GM18511 (cell line): ENCODE data around the gene MLXIP.
A peak's percentile ranks its signal among the peaks of the same experiment; 100 is the strongest.
"Not testable (repeated sequence)": the region's sequence is repeated elsewhere in the genome, so short reads cannot be mapped to it uniquely, and the experiment has no call there.

Experiments
- ATAC-seq: cut with Tn5 transposase; IDR thresholded peaks from one replicate; pipeline ENCODE4 v1.9.1; 2021; ENCODE audit warnings: mild to moderate bottlenecking, moderate library complexity; ENCODE audit not compliant: unreplicated experiment

MLXIP gene

GRCh38 chr12:122078141-122079032 is at the start of gene MLXIP:
Gene MLXIP, plus strand, starts transcription at chr12:122078756. Its CDS starts 98 bp downstream, at chr12:122078854.
- ATAC-seq, result peak; percentile 82

GRCh38 chr12:122028905-122029560 is 49.5 kb upstream of the MLXIP start:
- peak; percentile 65 for ATAC-seq

DNA sequence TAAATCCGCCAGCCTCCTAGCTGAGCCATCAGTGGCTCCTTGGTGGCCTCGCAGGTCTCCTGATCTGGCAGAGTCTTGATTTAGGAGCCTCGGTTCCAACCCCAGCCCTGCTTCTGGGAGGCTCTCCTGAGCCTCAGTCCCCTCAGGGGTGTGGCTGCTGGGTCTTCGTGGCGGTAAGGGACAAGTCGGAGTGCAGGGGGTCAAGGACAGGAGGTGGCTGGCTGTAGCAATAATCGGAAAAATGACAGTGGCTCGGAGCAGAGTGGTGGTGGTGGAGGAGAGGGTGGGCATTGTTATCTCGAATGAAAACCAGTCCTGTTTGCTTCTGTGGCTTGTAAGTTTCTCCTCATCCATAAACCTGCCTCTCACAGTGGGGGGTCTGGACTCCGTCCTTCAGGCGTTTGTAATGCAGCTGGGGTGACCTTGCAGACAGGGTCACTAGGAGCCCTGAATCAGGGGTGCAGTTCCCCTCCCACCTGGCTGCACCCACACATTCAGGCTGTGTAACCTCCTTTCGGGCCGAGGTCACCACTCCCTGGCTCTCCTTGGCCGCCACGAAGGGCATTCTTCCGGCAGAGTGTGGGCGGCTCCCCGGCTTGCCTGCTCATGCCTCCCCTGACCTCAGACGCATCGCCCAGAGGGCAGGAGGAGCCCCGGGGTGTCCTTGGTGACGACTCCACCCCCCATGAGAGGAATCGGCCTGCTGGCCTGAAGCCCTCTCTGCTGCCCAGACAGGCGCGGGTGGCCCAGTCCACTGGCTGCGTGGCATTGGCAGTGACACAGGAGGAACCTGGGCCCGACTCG is 48.7 kb upstream of the MLXIP start:
- ATAC-seq, result peak; percentile 12

- ATAC-seq, result no peak
These were observed 48.0 kb upstream of the MLXIP start for GRCh38 chr12:122030424-122031035.

DNA sequence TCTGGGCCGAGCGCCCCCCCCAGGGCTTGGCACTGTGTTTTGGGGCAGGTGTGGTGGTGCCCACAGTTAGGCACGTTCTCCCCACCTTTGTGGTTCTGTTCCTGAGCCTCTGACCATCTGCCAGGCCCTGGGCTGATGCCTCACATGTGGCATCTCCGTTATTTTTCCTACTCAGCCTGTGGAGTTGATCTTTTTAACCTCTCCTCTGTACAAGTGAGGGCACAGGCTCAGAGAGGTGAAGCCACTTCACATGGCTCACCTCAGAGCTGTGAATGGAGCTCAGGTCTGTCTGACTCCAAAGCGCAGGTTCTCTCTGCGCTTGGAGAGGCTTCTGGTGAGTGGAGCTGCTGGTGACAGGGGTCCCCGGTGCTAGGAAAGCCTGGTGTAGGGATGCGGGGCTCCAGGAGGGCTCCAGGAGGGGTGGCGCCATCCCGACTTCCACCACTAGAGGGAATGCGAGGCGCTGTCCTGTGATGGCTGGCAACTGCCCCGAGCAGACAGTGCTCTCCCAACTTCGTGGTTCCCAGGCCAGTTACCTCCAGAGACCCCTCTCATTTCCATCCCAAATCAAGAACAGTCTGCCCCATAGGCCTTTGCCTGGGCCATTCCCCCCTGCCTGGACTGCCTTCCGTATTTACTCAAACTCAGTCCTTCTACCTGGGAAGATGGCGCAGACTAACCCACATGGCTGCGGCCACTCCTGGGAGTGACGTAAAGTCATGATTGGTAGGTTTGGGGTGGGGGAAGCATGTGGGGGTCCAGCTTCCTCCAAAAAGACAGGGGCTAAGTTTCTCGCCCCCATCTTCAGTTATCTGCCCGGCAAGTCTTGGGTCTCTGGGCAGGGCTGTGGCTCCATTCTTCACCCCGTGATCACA is 47.0 kb upstream of the MLXIP start:
- no peak for ATAC-seq

- no peak for ATAC-seq
These were observed 46.0 kb upstream of the MLXIP start for GRCh38 chr12:122032580-122032979.

- ATAC-seq, result no peak
These were observed 43.3 kb upstream of the MLXIP start for GRCh38 chr12:122035292-122035691.

- ATAC-seq, result no peak
These were observed 42.4 kb upstream of the MLXIP start for GRCh38 chr12:122036153-122036552.

DNA sequence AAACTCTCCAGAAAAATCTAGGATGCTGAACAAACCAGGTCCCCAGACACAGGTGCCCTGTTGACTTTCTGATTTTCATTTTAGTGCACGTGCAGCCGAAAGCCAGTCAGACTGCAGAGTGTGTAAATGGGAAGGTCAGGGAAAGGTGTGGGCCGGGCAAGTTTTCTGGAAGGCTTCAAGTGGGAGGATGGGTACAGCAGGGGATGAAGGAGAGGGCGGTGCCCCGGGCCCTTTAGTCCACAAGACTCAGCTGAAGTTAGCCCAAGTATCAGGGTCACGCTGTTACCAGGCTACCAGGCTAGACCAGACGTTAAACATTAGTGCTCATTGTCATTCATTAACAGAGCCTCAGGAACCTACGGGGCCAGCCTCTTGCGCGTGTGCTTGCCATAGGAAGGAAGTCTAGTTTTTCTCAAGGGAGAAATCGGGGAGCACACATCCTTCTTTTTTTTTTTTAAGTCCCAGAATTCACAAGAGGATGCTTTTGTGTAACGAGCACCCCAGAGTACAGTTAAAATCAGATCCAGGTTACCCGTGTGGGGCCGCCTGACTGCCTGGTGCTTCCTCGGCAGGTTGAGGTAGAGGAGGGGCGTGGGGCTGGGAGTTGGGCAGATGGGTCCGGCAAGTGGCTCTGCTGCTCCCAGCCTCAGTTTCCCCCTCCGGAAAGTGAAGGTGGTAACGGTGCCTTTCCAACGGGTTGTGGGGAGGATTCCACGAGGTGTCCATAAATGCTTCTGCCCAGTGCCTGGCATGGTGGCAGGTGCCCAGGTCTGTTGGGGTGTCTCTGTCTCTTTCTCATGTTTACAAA is 37.8 kb upstream of the MLXIP start:
- ATAC-seq, result no peak

GRCh38 chr12:122041458-122041857 is 37.1 kb upstream of the MLXIP start:
- not testable (repeated sequence) for ATAC-seq

- ATAC-seq, result no peak
These were observed 35.6 kb upstream of the MLXIP start for GRCh38 chr12:122042910-122043309.

DNA sequence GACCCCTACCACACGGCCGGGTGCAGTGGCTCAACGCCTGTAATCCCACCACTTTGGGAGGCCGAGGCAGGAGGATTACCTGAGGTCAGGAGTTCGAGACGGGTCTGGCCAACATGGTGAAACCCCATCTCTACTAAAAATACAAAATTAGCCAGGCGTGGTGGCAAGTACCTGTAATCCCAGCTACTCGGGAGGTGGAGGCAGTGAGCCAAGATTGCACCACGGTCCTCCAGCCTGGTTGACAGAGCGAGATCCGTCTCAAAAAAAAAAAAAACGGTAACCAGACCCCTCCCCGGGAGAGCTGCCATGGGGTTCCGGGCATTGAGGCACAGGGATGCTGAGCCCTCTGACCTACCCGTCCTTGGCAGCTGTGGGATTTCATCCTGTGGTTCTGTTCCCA is 35.1 kb upstream of the MLXIP start:
- ATAC-seq, result no peak

DNA sequence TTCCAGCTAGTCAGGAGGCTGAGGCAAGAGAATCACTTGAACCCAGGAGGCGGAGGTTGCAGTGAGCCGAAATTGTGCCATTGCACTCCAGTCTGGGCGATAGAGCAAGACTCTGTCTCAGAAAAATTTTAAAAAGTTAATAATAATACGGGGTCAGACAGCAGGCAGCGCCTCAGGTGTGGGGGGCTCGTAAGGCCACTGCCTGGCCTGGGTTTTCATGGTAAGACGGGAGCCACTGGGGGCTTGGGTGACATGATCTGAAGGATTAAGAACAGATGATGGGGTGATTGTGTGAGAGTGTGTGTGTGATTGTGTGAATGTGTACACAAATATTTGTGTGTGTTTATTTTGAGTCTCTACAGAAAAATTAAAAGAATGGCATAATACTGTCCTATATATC is 33.3 kb upstream of the MLXIP start:
- ATAC-seq, result no peak

DNA sequence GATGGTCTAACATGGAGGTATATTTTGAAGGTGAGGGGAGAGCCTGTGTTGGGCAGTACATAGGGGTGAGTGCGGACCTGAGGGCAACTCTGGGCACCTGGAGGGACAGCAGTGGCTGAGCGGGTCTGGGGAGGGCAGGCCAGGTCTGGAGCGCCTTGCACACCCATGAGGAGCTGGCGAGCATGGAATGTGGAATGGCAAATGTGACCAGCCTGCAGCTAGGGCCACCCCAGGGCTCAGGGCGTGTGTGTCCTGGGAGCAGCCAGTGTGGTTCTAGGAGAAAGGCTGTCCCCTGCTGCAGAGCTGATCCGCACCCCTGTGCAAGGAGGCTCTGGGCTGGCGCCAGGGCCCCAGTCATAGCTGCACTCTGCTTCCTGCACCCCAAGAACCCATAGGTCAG is 32.4 kb upstream of the MLXIP start:
- no peak for ATAC-seq

DNA sequence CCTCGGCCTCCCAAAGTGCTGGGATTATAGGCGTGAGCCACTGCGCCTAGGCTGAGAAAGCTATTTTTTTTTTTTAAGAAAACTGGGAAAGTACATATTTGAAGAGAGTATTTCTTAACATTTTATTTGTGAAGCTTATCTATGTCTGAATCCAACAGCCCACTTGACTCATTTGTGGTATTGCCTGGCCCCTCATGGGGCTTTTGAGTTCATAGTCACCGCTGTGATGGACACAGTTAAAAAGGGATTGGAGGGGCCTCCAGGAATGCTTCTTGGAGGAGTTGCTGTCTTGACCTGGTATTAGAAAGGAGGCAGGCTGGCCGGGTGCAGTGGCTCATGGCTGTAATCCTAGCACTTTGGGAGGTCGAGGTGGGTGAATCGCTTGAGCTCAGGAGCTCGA is 30.4 kb upstream of the MLXIP start:
- no peak for ATAC-seq

DNA sequence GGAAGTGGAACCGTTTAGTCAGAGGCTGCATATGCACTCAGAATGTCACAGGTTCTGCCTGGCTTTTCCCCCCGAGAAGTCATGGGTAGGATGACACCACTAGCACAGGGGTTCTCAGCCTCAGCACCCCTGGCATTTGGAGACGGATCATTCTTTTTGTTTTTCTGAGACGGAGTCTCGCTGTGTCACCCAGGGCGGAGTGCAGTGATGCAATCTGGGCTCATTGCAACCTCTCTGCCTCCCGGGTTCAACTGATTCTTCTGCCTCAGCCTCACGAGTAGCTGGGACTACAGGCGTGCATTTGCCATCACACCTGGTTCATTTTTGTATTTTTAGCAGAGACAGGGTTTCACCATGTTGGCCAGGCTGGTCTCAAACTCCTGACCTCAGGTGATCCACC is 28.7 kb upstream of the MLXIP start:
- no peak for ATAC-seq

GRCh38 chr12:122050706-122051105 is 27.9 kb upstream of the MLXIP start:
- no peak for ATAC-seq

DNA sequence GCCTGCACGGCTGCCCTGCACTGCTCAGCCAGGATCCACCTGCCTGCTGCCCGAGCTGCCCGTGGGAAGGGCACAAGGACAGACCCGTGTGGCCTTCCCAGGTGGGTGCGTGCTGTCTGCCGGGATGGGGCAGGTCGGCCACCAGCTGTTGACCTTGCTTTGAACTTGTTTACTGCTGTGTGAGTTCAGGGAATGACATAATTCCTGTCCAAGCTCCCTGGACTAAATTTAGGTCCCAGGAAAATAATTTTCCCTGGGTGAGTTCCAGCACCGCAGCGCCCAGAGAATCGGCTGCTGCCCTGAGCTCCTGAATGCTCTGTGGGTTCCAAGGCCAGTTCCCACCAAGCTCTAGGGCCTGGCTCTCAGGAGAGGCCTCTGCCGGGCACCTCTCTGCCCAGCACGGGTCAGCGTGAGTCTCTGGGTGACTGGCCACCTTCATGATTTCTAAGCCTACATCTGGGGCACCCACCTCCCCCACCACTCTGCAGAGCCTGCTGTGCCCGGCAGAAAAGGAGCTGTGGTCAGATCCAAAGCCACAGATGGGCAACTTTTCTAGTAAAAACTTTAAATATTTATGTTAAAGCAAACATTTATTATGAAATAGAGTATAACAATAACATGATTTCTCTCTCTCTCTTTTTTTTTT is 27.2 kb upstream of the MLXIP start:
- ATAC-seq, result no peak

DNA sequence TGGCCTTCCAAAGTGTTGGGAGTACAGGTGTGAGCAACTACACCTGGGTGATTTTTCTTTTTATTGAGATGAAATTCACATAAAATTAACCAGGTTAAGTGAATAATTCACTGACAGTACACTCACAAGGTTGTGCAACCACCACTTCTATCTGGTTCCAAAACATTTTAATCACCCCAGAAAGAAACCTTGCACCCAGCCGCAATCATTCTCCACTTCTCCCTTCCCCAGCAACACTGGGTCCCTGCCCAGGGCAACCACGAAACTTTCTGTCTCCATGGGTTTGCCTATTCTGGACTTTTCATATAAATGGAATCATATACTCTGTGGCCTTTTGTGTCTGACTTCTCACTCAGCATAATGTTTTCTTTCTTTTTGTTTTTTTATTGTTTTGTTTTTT is 26.3 kb upstream of the MLXIP start:
- ATAC-seq, result no peak
